Germinal center (tissue), 1 donor: ENCODE measurements around the gene C7.

Experiments
- DNase-seq: peaks from one replicate; pipeline ENCODE4 v3.0.0; 2012; ENCODE audit warnings: mixed read lengths, low spot score

Gene C7

DNA sequence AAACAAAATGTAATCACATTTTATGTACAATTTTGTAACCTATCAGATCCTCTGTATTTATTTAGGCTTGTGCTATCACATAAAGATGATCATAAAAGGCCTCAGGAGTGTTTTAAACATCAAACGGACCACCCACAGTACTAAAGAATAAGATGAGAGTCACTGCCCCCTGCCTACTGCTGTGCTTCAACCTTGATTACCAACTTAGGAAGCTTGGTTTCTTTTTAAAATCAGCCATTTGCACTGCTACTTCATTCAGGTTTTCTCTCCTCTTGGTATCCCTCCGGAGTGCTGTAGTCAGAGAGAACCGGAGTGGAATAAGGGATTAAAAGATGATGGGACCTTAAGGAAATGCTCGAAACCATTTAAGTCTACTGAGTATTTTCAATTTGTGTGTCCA is 6.9 kb downstream of the C7 start:
- no peak for DNase-seq

DNA sequence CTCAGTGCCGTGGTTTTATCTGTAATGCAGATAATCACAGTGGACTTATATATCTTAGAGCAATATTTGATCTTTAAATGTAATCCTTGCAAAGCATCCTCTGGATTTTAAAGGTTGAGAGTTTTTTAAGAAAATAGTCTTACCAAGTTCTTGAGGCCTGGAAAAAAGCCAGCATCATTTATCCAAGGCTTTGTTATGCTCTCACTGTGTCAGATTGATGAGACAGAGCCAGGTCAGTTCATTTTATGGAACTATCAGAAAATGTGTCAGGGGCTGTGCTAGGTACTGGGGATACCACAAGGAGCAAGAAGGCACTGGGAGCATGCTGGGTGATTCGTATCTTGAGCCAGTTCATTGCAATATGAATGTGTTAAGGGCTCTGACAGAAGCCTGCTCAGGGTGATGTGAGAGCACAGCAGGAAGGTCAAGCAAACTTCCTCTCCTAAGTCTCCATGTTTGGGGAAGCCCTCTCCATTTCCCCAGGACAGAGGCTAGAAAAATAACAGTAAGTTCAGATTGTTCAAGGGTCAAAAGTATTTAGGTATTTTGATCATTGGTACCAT is 19.7 kb downstream of the C7 start:
- no peak for DNase-seq

DNA sequence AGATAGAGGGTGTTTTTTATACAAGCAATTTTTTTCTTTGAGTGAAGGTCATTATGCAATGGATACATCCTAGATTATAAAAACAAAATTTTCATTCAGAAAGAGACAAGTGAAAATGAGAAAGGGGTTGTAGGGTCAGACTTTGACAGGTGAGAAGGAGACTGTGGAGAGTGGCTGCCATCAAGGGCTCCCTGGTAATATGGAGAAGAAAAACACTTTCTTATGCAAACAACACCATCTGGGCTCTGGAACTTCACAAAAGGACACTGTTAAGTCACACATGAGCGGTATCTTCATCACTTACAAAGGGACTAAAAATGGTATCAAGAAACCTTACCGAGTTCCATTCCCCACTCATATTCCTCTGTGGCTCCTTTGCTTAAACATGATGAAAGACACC is 23.5 kb downstream of the C7 start:
- no peak for DNase-seq

DNA sequence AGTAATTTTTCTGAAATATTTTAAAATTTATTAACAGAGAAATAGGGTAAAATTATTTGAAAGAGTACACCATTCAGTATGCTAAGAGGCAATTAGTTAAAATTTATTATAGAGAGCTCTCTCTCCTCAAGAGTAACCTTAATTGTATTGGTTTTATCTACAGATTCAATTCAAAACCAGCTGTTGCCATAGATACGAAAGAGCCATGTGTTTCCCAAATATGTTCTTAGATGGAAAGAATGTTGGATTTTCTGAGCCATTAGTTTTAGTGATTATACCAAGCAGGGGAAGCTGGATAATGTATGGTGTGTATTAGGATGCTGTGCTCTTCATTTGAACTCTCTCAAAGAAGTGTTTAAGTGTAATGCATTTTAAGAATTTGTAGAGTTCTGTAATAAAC is 27.8 kb downstream of the C7 start:
- DNase-seq = no peak

DNA sequence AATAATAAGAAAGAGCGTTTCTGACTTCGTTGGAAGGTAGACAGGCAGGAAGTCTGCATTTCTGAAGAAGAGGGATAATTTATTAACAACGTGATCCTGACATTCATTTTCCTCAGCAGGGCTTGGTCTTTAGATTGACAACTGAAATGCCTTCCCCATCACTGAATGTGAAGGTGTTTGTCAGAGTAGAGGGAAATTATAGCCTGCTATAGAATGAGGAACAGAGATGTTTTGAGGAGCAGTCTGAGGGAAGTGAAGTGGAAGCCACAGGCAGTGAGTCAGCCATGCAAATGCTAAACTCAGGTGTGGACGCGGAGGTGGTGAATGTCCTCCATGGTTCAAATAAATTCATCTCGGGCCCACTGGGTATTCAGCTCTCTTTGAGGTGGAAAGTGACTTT is 30.5 kb downstream of the C7 start:
- no peak for DNase-seq

DNA sequence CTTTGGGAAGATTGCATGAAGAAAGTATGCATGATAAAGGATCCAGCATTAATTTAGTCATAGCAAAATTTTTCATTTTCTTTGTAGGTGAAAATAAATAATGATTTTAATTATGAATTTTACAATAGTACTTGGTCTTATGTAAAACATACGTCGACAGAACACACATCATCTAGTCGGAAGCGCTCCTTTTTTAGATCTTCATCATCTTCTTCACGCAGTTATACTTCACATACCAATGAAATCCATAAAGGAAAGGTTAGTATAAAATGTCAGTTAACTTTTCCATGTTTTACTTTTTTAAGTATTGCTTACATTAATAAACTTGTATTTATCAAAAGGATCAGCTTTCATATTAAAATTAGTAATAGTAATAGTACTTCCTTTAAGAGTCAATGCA is 35.8 kb downstream of the C7 start:
- no peak for DNase-seq

DNA sequence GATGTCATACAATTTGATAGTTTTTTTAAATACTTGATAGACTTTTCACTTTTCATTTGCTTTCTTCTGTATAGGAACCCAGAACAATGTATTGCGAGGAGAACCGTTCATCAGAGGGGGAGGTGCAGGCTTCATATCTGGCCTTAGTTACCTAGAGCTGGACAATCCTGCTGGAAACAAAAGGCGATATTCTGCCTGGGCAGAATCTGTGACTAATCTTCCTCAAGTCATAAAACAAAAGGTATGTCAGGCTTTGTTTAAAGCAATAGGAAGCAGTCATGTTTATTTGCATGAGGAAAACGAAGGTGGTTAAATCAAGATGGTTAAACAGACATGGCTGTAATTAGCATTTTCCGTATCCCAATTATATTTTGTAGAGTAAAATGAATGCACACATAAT is 46.0 kb downstream of the C7 start:
- no peak for DNase-seq

DNA sequence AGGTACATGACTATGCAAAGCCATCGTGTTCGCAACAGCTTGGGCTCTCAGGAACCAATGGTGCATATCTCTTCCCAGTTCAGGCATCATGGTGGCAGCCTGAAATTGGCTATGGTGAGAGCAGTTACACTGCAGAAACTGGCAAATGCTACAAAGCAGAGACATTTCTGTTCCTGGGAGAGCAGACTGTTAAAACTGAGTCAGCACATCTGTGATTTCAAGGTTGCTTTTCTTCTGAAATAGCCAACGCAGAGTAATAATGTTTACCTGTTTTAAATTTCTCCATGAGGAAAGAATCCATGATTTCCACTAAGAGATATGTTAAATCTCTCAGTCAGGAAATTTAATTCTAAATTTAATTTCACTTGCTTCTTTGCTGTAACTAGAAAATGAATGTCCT is 47.8 kb downstream of the C7 start:
- DNase-seq = no peak

DNA sequence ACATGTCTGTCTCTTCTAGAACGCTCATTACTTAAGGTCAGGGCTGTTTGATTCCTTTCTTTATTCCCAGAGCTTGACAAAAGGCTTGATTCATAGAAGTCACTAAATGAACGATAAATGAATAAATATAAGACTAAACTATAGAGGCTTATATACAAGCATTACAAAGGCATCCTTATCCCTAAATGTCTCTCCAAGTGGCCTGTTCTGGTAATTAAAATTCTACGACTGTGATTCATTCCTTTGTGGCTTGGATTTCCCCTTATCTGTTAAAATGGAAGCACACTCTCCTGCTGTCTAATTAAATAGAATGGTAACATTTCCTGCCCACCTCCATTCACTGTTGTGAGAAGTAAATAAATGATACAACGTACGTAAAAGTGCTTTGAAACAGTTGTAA is 49.5 kb downstream of the C7 start:
- DNase-seq = no peak

DNA sequence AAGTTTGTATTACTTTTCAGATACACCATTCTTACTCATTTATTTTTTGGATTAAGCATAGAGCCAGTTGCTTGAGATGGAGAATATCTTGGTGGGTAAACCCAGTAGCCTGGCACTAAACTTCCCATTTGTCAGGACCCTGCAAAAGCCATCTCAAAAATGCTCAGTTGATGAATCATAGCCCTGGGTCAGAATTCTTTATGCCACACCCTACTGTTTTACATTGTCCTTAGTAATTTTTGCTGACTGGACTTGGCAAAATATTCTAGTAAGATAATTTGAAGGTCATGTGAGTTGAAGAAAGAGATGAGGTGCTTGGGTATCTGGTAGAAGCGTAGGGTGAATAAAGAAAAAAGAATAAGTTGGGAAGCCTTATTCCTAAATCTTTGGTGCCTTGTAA is 50.7 kb downstream of the C7 start:
- no peak for DNase-seq

DNA sequence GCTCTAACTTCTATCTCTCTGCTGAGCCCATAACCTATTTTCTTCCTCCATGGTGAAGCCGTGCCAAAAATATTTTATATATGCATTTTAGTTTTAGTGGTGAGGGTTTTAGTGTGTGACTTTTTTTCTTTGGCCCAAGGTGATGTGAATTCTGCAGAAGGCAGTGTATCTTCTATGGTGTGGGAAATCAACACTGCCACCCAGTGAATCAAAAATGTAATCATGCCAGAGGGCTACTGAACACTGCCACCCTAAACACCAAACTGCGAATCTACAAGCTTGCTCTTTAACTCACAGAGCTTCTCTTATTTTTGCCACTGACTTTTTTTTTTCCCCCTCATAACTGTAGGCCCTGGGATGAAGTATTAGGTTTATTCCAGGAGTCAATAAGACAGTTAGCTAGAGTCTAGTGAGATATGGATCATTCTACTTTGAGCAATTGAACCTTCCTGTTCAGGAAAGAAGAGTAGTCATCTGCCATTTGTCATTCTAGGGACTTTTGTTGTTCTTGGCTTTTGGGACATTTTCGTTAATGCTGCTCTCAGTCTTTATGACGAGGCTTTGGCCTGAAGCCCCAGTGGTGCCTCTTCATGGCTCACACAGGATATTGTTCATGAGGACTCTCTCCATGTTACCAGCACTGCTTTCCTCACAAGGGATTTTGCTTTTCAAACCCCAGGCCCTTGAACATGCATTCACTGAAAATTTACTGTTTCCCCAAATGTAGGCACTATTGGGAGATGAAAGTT is 53.1 kb downstream of the C7 start:
- DNase-seq = no peak

DNA sequence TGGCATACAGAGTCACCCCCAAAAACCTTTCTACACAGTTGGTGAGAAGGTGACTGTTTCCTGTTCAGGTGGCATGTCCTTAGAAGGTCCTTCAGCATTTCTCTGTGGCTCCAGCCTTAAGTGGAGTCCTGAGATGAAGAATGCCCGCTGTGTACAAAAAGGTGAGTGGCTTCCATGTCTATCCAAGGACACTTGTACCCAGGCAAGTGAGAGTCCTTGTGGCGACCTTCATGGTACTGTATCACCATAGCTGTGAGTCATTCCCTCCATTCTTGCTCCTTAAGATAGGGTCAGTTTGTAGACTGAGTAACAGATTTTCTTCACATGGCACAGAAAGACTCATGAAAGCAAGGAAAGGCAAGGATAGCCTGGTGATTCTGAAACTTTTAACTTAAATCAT is 63.1 kb downstream of the C7 start:
- no peak for DNase-seq

DNA sequence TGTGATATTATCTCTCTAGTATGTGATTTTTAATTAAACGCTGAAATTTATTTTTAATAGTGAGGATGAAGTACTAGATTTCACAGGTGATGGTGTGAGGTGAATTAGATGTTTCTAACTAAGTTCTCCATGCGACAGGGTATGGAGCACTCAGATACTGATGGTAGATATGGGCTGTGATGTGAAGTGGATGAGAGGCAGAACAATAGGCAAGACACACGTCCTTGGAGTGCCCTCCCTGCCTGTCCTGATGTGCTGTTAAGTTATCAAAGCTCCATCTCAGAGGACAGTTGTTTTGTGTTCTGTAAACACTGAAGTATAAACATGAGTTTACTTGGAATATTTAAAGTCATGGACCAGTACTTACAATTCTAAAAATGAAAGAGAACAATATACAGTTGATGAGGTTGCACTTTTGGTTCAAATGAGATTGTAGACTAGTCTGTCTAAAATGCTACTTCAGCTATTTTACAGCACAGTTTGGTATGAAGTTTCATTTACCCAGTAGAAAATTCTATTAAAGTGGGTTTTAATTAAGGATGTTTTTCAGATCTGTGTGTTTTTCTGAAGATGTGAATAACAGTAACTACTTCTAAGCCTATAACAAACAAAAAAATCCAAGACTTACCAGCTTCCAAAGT is 64.2 kb downstream of the C7 start:
- DNase-seq = no peak

DNA sequence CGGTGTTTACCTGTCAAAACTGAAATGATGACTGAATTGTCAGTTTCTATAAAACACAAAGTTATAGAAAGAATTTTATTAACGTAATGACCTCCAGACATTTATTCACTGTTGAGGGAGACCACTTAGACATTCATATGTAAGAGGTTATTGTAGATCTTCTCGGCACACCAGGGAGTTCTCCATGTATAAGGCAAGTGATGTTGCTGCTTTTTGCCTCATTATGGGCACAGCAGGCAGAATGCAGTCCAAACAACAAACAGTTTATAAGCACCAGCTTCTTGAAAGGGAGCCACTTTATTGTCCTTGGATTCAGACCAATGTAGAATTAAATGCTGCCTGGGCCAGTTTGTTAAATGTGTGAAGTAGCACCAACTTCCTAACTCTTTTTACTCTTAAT is 66.7 kb downstream of the C7 start:
- no peak for DNase-seq

DNA sequence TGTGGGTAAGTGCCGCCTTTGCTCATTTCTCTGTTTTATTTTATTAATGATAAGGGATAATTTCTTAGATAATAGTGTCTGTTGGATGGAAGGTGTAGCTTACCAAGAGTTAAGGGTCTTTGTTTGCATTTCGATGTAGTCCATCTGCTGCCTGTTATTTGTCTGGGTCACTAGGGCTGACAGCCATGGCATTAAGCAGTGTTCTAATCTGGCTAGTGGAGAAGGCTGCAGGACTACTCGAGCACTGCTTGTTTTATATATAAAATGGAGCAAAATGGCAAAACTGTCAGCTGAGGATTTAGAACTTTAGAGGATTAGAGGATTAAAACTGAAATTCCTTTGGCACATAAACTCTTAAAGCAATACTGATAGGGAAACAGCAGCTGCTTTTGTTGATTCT is 67.5 kb downstream of the C7 start:
- DNase-seq = no peak

DNA sequence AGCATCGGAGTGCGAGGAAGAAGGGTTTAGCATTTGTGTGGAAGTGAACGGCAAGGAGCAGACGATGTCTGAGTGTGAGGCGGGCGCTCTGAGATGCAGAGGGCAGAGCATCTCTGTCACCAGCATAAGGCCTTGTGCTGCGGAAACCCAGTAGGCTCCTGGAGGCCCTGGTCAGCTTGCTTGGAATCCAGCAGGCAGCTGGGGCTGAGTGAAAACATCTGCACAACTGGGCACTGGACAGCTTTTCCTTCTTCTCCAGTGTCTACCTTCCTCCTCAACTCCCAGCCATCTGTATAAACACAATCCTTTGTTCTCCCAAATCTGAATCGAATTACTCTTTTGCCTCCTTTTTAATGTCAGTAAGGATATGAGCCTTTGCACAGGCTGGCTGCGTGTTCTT is 72.1 kb downstream of the C7 start:
- DNase-seq = no peak

DNA sequence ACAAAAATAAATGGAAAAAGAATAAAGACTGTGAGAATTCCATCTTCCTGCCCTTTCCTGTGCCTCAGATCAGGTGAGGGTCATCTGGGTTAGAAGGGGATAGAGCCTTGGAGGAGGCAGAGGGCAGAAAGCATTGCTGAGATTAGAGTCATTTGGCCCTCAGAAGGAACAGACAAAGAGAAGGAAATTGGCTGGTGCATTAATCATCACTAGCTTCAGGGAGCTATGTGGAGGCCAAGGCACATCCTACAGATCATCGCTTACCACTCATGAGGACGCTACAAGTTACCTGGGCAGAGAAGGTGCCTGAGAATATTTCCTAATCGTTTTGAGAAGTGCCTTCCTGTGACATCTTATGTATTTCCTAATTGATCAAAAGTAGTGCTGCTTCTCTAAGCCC is 74.5 kb downstream of the C7 start:
- DNase-seq = no peak

DNA sequence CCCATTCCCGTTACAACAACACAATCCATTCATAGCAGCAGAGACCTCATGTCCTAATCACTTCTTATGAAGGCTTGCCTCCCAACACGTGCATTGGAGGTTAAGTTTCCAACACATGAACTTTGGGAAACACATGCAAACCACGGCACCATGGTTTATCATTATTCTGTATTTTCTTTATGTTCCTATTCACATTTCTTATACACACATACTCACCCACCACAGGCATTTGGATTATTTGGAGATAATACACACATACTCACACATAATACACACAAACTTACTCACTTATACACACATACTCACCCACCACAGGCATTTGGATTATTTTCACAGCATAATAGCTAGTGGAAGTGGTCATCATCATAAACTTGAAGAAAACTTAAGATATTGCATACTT is 75.6 kb downstream of the C7 start:
- no peak for DNase-seq

DNA sequence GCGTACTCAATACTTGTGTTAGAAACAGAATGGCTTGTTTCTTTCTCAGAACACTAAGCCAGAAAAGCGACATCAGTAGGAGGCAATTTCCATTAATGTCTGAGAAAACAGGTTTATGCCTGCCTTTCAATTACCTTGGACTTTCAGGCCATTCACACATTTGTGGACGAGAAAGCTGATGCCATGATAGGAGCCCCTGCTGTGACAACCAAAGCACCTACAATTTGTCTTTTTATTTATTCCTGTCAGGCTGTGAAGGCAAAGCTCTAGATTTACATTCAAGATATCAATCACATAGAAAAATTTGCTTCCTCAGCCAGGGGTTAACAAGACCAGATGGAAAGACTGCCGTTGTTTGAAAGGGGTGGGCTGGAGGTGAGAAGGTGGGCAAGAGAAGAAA is 76.2 kb downstream of the C7 start:
- no peak for DNase-seq

DNA sequence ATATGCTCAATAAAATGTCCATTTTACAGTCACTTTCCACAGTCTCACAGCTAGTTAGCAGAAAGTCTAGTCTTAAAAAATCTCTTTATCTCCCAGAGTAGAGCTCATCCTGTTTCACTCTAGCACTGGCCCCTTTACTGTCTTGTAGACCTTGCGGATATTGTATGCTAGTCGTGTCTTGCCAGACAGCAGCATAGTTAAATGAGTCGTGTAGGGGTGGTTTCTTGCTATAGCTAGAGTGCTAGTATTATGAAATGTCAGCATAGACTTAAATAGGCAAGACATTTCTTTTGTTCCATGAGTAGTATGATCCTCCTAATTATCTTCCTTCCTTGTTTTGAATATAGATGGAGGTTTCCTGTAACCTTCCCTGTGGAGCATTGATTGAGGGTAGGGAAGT is 77.4 kb downstream of the C7 start:
- no peak for DNase-seq

DNA sequence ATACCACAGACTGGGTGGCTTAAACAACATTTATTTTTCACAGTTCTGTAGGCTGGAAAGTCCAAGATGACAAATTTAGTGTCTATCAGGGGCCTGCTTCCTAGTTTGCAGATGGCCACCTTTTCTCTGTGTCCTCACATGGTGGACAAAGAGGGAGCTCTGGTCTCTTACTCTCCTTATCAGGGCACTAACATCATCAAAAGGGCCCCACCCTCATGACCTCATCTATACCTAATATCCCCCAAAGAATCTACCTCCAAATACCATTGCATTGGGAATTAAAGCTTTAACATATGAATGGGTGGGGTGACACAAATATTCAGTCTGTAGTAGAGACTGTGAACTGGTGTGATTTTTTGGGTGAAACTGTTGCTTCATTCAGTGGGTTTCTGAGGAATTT is 78.1 kb downstream of the C7 start:
- no peak for DNase-seq

DNA sequence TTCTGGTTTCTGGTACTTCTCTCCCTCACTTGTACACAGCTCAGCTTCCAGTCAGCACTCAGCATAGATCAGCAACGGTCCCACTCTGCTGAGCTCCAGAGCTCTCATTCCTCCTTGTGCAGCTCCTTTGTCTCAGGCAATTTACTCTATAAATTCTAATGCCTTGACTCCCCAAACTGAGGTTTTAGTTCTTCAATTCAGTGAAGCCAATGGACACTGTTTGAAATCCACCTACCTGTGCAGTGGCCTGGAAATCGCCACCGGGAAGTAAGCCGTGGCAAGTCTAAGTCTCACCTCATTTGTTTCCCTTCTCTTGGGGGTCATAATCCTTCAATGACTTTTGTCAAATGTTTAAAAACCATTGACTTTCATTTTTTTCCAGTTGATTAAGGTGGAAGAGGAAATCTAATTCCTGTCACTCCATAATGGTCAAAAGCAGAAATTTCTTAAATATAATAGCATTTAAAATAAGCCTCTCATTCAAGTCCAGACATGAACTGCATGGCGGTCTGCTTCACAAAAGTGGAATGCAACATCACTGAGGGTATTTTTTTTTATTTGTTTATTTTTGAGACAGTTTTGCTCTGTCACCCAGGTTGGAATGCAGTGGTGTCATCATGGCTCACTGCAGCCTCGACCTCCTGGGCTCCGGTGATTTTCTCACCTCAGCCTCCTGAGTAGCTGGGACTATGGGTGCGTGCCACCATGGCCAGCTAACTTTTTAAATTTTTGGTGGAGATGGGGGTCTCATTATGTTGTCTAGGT is 79.6 kb downstream of the C7 start:
- DNase-seq = no peak
